ENCODE results near the gene IL11. TPM values are rescaled to one million over a fixed set of nuclear protein-coding genes. Genes with fewer than 3 reads are reported as not detected.

IL11 gene
- total RNA-seq, 1 experiment from 2014 or later: 3.9 TPM

DNA sequence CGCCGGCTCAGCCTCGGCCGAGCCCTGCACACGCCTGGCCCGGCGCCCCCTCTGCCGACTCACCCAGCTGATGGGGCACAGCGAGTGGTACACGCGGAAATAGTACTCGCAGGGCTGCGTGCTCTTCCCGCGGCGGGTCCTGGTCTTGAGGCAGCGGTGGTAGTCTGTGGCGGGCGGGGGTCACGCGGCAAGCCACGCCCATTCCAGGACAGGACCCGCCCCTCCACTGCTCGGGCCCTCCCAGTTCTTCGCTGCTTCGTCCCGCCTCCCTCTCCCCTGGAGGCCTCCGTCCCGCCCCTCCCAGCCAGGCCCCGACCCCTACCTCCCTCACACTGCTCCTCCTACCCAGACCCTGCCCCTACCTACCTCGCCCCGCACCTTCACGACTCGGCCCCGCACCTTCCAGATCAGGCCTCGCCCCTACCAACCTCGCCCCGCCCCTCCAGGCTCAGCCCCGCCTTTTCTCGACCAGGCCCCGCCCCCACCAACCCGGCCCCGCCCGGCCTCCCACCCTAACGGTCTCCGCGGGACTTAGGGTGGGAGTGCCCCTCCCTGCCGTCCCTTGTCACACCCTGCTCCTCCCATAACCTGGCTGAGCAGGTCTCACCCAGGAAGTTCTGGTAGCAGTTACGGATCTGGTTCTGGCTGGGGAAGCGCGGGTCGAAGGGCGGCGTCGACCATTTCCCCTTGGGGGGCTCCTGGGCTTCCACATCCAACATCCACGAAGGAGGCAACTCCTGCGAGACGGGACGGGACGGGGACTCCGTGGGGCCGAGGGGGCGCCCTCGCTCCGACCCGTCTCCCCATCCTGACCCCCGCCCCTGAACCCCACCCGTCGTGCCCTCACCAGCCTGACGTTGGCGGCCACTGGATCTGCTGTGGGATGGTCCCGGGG, 16.2 kb downstream of the IL11 start:
- no peak overlapping the region for H2BK20ac ChIP-seq (ENCODE audit: low read depth, low read length, poor library complexity, severe bottlenecking)
- H3K56ac ChIP-seq (ENCODE audit: insufficient read length, low read depth, low read length): no peak overlapping the region
- no peak overlapping the region for H3K9ac ChIP-seq (ENCODE audit: extremely low read depth, insufficient read length, low read length)
- H2AK5ac ChIP-seq (ENCODE audit: insufficient read length, low read length): no peak overlapping the region
- no peak overlapping the region for H4K91ac ChIP-seq (ENCODE audit: insufficient read length, low read depth, low read length)
- H3K27ac ChIP-seq (ENCODE audit: insufficient read length, low read depth, low read length): no peak overlapping the region
- H3K9me3 ChIP-seq (ENCODE audit: control insufficient read depth, low read depth, low read length): no peaks in the 10 kb centered on the region
- H3K27me3 Mint-ChIP-seq (ENCODE audit: low read depth): peaks cover 82% of the 10 kb centered on the region
- no peak overlapping the region for H3T11ph ChIP-seq (ENCODE audit: low read length)
- H3K18ac ChIP-seq (ENCODE audit: insufficient read length, low read depth, low read length): peak overlapping the region; percentile 54
- no peak overlapping the region for H4K8ac ChIP-seq (replicated peaks; ENCODE audit: insufficient read length, low read depth, low read length)
- H3K14ac ChIP-seq (ENCODE audit: insufficient read depth, low read length): no peak overlapping the region
- no peak overlapping the region for H3K4ac ChIP-seq (ENCODE audit: low read depth, low read length)
- H3K36me3 Mint-ChIP-seq (ENCODE audit: insufficient read depth in 1 of 3, low read depth in 3 of 3): peaks cover 2 to 31% (median 6%) of the 10 kb centered on the region in 3 experiments; a peak in 5 of 7 replicates
- no peak overlapping the region for H4K5ac ChIP-seq (ENCODE audit: insufficient read length, low read depth, low read length)
- no peak overlapping the region for H2BK12ac ChIP-seq (ENCODE audit: insufficient read length, low read depth, low read length)
- WGBS (ENCODE audit: extremely low coverage, insufficient read length, low lambda C conversion rate): no CpG with 5 or more reads among the region's 72 CpGs
- H3K27ac Mint-ChIP-seq: no peak overlapping the region
- H3K4me1 Mint-ChIP-seq: peaks cover 48 to 51% of the 10 kb centered on the region in 2 experiments
- DNase-seq: peak; percentile 88
- H3K4me2 ChIP-seq (ENCODE audit: insufficient read depth, insufficient read length, low read length): peak overlapping the region; percentile 65
- H3K79me2 ChIP-seq (ENCODE audit: insufficient read depth, low read length): no peaks in the 10 kb centered on the region
- H4K20me1 ChIP-seq (ENCODE audit: control insufficient read depth, insufficient read depth, insufficient read length): no peaks in the 10 kb centered on the region
- peaks cover 17% of the 10 kb centered on the region; the same call in 1 of the 2 replicates for H3K27me3 ChIP-seq (ENCODE audit: insufficient read depth, low read length)
- H2BK5ac ChIP-seq (ENCODE audit: insufficient read length, low read length): no peak overlapping the region
- H2BK120ac ChIP-seq (ENCODE audit: low read depth, low read length, poor library complexity, severe bottlenecking): no peak overlapping the region
- no peaks in the 10 kb centered on the region for H3K79me1 ChIP-seq (ENCODE audit: insufficient read depth, low read depth, low read length, poor library complexity, severe bottlenecking)
- TF ChIP-seq, protein P1, sequence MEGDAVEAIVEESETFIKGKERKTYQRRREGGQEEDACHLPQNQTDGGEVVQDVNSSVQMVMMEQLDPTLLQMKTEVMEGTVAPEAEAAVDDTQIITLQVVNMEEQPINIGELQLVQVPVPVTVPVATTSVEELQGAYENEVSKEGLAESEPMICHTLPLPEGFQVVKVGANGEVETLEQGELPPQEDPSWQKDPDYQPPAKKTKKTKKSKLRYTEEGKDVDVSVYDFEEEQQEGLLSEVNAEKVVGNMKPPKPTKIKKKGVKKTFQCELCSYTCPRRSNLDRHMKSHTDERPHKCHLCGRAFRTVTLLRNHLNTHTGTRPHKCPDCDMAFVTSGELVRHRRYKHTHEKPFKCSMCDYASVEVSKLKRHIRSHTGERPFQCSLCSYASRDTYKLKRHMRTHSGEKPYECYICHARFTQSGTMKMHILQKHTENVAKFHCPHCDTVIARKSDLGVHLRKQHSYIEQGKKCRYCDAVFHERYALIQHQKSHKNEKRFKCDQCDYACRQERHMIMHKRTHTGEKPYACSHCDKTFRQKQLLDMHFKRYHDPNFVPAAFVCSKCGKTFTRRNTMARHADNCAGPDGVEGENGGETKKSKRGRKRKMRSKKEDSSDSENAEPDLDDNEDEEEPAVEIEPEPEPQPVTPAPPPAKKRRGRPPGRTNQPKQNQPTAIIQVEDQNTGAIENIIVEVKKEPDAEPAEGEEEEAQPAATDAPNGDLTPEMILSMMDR (conservative IDR thresholded peaks at IDR 0.05): no peak
- H3K4me1 ChIP-seq (ENCODE audit: insufficient read depth, low read length): no peaks in the 10 kb centered on the region; the same call in 1 of the 2 replicates
- H3K23ac ChIP-seq (ENCODE audit: insufficient read length, low read depth, low read length): no peak overlapping the region
- no peak overlapping the region for H2AFZ ChIP-seq (ENCODE audit: low read length)
- no peak overlapping the region for H2BK15ac ChIP-seq (ENCODE audit: low read depth, low read length)
- H3K23me2 ChIP-seq (ENCODE audit: insufficient read length, low read depth, low read length, poor library complexity, severe bottlenecking): peaks cover 7% of the 10 kb centered on the region
- H3K9me3 Mint-ChIP-seq: no peaks in the 10 kb centered on the region; a peak in 1 of 5 replicates
- peak overlapping the region; percentile 60 to 85 for H3K4me3 Mint-ChIP-seq

Data from H9 (cell line).